HS-27A (cell line): ENCODE data around the gene CLSTN3.

ENCODE experiments used
- DNase-seq: peaks from one replicate; pipeline ENCODE4 v3.0.0-alpha.2; 2012; ENCODE audit warnings: low read depth, missing footprints

Gene CLSTN3

DNA sequence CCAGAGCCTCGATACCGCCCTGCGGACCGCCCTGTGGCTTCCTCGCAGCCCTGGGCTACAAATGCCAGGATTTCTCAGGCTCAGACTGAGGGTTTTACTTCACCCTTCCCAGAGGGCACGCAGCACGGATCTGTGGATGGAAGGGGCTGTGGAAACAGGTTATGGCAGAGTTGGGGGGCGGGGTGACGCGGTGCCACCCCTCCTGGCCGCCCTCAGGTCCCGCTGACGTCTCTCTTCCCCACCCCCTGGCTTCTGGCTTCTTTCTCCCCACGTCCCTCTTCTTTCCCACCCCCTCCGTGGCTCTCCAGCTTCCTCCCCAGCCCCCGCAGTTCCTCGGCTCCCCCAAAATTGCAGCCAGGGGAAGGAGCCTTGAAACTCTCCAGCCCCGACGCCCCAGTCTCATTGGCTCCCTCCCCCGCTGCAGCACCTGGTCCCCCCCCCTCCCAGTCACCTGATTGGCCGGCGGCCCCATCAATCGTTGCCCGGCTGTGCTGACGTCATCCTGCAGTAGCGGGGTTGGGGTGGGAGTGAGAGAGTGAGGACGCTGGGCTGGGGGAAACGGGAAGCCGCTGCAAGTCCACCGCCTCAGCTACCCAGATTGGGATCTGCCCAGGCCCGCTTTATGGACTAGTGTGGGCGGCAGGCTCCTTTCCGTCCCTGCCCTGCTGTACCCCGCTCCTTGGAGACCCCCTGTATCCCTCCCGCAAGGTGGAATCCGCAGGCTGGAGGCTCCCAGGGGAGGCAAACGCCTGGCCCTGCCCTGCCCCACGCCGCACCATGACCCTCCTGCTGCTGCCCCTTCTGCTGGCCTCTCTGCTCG is at the start of gene CLSTN3:
TSS of gene CLSTN3 (plus strand) at position 500 of the 820 bp plus-strand sequence. CDS start at position 778, 278 bp downstream.
- no peak for DNase-seq

DNA sequence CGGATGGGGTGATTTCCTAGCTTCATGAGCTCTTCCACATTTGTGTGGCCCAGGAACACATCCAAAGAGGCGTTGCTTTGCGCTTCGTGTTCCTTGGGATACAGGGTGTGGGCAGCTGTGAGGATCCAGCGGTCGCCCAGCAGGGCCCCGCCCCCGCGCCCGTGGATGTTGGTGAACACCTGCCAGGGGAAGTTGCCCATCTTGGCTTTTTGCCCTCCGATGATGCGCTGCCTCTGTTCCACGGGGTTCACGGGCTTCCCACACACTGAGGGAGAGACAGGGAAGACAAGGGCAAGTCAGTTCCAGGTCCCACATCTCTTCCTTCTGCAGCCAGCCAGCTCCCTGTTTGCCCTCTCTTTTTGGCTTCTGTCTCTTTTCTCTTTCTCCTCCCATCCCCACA is 49.1 kb upstream of the CLSTN3 start:
- no peak for DNase-seq

- no peak for DNase-seq
Measured at GRCh38 chr12:7083125-7083524, 47.0 kb upstream of the CLSTN3 start.

DNA sequence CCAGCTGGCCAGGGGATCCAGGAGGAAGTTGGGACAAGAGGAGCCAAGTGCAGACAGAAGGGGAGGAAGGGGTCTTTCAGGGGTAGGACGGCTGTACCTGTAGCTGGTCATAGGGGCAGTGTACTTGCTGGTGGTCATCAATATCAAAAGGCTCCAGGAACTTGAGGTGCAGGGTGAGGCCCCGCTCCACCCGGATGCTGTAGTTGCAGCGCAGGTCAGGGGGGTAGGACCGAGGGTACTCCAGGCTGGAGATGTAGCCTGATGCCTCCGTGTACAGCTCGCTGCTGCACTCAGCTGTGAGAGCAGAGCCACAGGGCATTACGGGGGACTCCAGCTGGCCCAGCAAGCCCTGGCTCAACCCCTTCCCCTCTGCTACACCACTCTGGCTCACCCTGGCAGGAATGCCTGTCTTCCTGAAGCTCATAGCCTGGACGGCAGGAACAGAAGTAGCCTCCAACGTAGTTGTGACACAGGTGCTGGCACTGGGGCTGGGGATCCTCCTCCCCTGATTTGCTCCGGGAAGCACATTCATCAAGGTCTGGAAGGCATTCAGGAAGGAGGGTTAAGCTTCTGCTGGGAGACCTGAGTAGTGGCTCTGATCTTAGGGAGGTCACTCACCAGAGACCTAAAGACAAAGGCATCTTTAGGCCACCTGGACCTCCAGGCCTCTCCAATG is 40.8 kb upstream of the CLSTN3 start:
- no peak for DNase-seq

- no peak for DNase-seq
Measured at GRCh38 chr12:7090222-7090998, 39.8 kb upstream of the CLSTN3 start.

GRCh38 chr12:7091171-7091570 is 39.0 kb upstream of the CLSTN3 start:
- DNase-seq, result no peak

- no peak for DNase-seq
Measured at GRCh38 chr12:7091660-7092228, 38.4 kb upstream of the CLSTN3 start.

DNA sequence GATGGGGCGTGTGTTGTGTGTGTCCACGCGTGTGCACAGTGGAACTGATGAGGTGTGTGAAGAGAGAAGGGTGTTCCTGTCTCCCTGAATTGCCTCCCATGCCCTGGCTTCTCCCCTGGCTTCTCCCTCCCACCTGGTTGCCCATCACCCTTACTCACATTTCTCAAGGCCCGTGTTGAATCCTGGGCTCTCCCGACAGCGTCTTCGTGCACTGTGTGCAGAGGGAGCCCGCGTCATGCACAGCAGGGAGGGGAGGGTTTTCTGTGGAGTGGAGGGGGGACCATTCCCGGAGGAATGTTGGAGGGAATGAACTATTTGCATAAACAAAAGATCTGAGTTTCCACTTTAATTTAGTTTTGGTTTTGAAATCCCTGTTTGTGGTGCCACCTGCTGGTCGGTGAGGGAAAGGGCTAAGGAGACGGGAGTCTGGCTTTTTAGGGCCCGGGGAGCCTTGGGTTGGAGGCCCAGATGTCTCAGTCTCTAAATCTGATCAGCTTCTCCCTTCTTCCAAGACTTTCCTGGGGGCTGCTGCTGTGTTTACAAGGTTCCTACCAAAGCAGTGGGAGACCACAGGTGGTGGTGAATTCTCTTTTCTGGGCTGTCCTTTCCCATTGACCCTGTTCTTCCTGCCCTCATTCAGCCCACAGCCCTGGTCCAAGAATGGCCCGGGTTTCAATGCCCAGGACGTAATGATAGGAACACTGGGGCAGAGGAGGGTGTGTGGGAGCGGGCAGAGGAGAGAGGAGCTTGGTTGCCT is 37.8 kb upstream of the CLSTN3 start, which contains the start of gene C1R:
TSS of gene C1R (minus strand) at position 217 of the 757 bp plus-strand sequence. CDS start at position 160, 57 bp downstream.
- DNase-seq, result peak; percentile 51

GRCh38 chr12:7092986-7093460 is 37.1 kb upstream of the CLSTN3 start:
- DNase-seq, result no peak

- DNase-seq, result no peak
Measured at GRCh38 chr12:7093486-7093885, 36.7 kb upstream of the CLSTN3 start.

DNA sequence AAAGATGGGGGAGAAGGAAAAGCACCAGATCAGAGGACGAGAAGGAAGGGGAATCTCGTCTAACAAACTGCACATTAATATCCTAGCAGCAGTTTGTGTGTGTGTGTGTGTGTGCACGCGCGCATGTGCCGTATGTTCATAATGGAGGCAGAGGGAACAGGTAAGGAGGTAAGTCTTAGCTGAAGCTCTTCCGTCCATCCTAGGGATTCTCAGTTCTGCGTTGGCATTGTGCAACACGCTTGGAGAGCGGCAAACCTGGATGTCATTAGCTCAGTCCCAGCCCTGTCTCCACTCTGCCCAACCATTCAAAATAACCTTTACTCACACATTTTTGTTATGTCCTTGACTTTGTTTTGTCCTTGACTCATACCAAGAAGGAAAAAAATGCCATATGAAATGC is 36.3 kb upstream of the CLSTN3 start:
- DNase-seq, result no peak

GRCh38 chr12:7096006-7096932 is 33.9 kb upstream of the CLSTN3 start:
- no peak for DNase-seq

DNA sequence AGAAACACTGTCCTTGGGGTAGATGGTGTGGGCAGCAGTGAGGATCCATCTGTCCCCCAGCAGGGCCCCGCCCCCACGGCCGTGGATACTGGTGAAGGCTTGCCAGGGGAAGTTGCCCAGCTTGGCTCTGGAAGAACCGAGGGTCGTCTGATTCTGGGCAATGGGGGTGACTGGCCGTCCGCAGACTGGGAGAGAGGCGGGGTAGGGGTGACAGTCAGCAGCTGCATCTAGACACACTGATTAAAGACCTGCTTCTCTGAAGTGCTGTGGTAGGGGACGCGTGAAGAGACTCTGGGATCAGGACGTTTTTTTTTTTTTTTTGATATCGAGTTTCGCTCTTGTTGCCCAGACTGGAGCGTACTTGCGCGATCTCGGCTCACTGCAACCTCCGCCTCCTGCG is 33.2 kb upstream of the CLSTN3 start:
- no peak for DNase-seq

GRCh38 chr12:7099290-7099996 is 30.7 kb upstream of the CLSTN3 start:
- DNase-seq, result no peak

GRCh38 chr12:7100239-7100638 is 29.9 kb upstream of the CLSTN3 start:
- no peak for DNase-seq

- no peak for DNase-seq
Measured at GRCh38 chr12:7101047-7101693, 29.0 kb upstream of the CLSTN3 start.

- no peak for DNase-seq
Measured at GRCh38 chr12:7101694-7102131, 28.5 kb upstream of the CLSTN3 start.

DNA sequence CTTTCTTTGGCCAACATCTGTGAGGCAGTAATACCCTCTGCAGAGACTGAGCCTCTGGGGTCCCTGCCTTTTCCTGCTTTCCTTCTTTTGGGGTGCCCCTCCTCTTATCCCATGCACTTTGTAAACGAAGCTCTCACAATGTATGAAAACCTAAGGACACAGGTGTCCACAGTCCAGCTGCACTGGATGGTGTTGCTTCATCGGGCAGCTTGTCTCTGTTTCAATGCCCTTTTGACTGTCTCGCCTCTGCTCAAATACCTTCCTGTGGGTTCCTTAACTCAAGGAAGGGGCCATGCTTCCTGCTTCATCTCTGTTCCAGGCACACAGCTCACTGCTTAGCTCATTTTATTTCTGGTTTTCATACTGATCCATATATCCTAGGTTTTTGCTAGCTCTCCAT is 27.6 kb upstream of the CLSTN3 start:
- no peak for DNase-seq
